Activated CD8-positive, alpha-beta T cell treated with anti-CD3 and anti-CD28 coated beads for 36 hours (primary cell): Measurements from ENCODE around the gene GRIA1. TPM values are rescaled to one million over a fixed set of nuclear protein-coding genes. Genes with fewer than 3 reads are reported as not detected.

Source experiments
- ATAC-seq: fragments of 200-7000 bp; cut with Tn5 transposase; one replicate; pipeline ENCODE4 v1.10.0; 2021; ENCODE audit warnings: mild to moderate bottlenecking, moderate library complexity
- CTCF ChIA-PET: fragments of 350-600 bp; sonication (Branson Sonifier 250); formaldehyde crosslinking; loops from one replicate; lab custom pipeline; 2021; ENCODE audit warnings: antibody characterized with exemption; lab: Charles Lee
- POLR2A ChIA-PET: fragments of 350-600 bp; sonication (Branson Sonifier 250); formaldehyde crosslinking; loops from one replicate; lab custom pipeline; 2021; ENCODE audit warnings: antibody characterized with exemption; lab: Charles Lee
- DNase-seq: peaks from one replicate; pipeline ENCODE4 v3.0.0-alpha.2; 2020
- H3K27ac Mint-ChIP-seq: one replicate; pipeline ENCODE4 v1.8.0; 2021; ENCODE audit warnings: mild to moderate bottlenecking, mixed read lengths
- H3K27me3 Mint-ChIP-seq: one replicate; pipeline ENCODE4 v1.8.0; 2021; ENCODE audit warnings: mixed read lengths
- H3K36me3 Mint-ChIP-seq: one replicate; pipeline ENCODE4 v1.8.0; 2021; ENCODE audit warnings: low read depth, mixed read lengths
- H3K4me1 Mint-ChIP-seq: one replicate; pipeline ENCODE4 v1.8.0; 2021; ENCODE audit warnings: low read depth, mixed read lengths
- H3K4me3 Mint-ChIP-seq: one replicate; pipeline ENCODE4 v1.8.0; 2021; ENCODE audit warnings: mild to moderate bottlenecking, moderate library complexity, mixed read lengths
- H3K9me3 Mint-ChIP-seq: one replicate; pipeline ENCODE4 v1.8.0; 2021; ENCODE audit warnings: mixed read lengths
- intact Hi-C: fragments of 100-400 bp; cut with micrococcal nuclease; formaldehyde crosslinking; loops from one replicate; pipeline ENCODE4 v1.10.0; 2022
- total RNA-seq, 2 experiments: library from RNA; stranded (reverse); gene quantifications; one replicate each; pipeline ENCODE4 v1.2.3, GENCODE V29; 2021
- TF ChIP-seq, protein P1 (sequence below): fragments of 200-600 bp; IDR thresholded peaks from one replicate; pipeline ENCODE4 v1.8.0; 2022; ENCODE audit warnings: antibody characterized with exemption, mild to moderate bottlenecking

The GRIA1 gene
- total RNA-seq, 2 experiments from 2014 or later: not detected

DNA sequence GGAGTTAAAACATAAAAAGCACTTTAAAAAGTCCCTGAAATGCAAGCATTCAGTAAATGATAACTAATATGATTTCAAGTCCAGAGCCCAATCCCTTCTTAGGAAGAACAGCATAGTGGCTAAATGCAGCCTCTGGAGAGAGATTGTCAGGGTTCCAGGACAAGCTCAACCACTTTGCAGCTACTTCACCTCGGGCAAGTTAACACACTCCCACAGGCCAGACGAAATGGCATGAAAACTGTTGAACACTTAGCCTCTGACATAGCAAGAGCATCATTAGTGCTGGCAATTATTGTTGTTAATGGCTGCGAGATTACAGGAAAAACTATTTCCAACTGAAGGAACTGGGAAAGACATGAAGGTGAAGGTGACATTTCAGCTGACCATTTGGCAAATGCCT is 205.8 kb downstream of the GRIA1 start:
- no peaks in the 10 kb centered on the region for H3K36me3 Mint-ChIP-seq

DNA sequence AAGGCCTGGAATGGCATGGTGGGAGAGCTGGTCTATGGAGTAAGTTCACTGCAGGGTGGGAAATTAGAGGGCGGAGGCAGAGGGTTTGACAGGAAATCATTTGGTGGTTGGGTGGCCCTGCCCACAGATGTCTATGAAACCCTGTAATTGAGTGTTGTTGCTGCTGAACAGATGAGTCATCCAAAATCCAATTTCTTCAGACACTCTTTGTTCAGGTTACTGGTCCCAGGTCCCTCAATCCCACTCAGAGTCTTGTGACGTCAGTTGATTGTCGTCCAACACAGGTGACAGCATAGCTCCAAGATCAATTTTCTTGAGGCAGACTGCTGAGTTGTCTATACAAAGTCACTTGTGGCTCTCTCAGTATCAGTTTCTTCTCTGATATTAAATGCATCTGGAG is 208.6 kb downstream of the GRIA1 start:
- ChIA-PET POLR2A (no interaction called here), CTCF (interaction anchor here (1.0 kb wide), 1 partner anchor 266 kb away, joined by 3 read pairs; no protein-coding TSS in a partner anchor)
- no peak overlapping the region for H3K27ac Mint-ChIP-seq
- TF ChIP-seq, protein P1, sequence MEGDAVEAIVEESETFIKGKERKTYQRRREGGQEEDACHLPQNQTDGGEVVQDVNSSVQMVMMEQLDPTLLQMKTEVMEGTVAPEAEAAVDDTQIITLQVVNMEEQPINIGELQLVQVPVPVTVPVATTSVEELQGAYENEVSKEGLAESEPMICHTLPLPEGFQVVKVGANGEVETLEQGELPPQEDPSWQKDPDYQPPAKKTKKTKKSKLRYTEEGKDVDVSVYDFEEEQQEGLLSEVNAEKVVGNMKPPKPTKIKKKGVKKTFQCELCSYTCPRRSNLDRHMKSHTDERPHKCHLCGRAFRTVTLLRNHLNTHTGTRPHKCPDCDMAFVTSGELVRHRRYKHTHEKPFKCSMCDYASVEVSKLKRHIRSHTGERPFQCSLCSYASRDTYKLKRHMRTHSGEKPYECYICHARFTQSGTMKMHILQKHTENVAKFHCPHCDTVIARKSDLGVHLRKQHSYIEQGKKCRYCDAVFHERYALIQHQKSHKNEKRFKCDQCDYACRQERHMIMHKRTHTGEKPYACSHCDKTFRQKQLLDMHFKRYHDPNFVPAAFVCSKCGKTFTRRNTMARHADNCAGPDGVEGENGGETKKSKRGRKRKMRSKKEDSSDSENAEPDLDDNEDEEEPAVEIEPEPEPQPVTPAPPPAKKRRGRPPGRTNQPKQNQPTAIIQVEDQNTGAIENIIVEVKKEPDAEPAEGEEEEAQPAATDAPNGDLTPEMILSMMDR: no peak
- no peak for ATAC-seq
- intact Hi-C loops: no loop called here
- DNase-seq: no peak
- no peaks in the 10 kb centered on the region for H3K4me1 Mint-ChIP-seq
- H3K9me3 Mint-ChIP-seq: no peaks in the 10 kb centered on the region
- no peak overlapping the region for H3K4me3 Mint-ChIP-seq
- H3K27me3 Mint-ChIP-seq: no peaks in the 10 kb centered on the region
- H3K36me3 Mint-ChIP-seq: no peaks in the 10 kb centered on the region

More for the DNA sequence above, 205.8 kb downstream of the GRIA1 start:
- TF ChIP-seq, protein P1: no peak
- DNase-seq (no peak), ATAC-seq (no peak)
- Mint-ChIP-seq H3K9me3 (no peaks in the 10 kb centered on the region), H3K27ac (no peak overlapping the region), H3K4me3 (no peak overlapping the region), H3K27me3 (peaks cover 1% of the 10 kb centered on the region), H3K4me1 (no peaks in the 10 kb centered on the region)
- CTCF ChIA-PET: no interaction called here
- POLR2A ChIA-PET: no interaction called here
- intact Hi-C loops: no loop called here

DNA sequence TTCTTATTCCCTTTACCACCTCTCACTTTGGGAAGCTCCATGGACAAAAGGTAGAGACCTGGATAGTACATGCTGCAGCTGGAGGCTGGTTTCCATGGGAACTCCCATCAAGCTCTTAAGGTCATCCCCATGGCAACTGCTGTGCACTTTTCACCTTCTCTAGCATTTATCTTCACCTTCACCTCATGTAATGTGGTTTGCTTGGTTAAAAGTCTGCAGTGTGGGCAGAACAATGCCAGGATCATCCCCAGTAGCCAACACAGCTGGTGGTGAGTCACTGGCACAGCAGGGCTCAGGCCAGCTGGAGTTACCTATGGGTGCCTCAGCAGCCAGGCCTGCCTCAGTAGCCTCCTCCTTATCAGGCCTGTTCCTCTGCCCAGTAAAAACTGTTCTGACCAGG is 210.5 kb downstream of the GRIA1 start:
- intact Hi-C loops: no loop called here
- Mint-ChIP-seq H3K4me1 (no peaks in the 10 kb centered on the region), H3K27ac (no peak overlapping the region), H3K9me3 (no peaks in the 10 kb centered on the region), H3K27me3 (no peaks in the 10 kb centered on the region), H3K36me3 (no peaks in the 10 kb centered on the region), H3K4me3 (no peak overlapping the region)
- ChIA-PET CTCF (no interaction called here), POLR2A (no interaction called here)
- TF ChIP-seq, protein P1: no peak
- ATAC-seq (no peak), DNase-seq (no peak)

DNA sequence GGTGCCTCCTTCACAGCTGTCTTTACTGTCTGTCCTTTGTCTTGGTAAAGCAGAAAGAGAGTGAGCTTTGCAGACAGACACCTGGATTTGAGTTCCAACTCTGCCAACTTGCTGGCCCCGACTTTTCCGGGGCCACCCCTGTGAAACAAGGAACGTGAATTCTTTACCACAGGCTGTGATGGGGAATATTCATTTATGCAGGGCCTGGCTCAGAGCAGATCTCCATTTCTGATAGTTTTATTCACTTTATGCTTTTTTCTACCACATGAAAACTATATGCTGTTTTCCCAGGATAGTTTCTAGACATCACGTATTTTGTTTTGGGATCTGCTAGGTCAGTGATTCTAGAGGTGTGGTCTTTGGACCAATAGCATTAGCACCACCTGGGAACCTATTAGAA is 211.8 kb downstream of the GRIA1 start:
- no peak for DNase-seq
- ATAC-seq: no peak
- intact Hi-C loops: no loop called here
- no peak overlapping the region for H3K4me3 Mint-ChIP-seq
- H3K27me3 Mint-ChIP-seq: no peaks in the 10 kb centered on the region
- TF ChIP-seq, protein P1: no peak
- ChIA-PET POLR2A (no interaction called here), CTCF (no interaction called here)
- no peaks in the 10 kb centered on the region for H3K36me3 Mint-ChIP-seq
- no peak overlapping the region for H3K27ac Mint-ChIP-seq
- H3K9me3 Mint-ChIP-seq: no peaks in the 10 kb centered on the region
- no peaks in the 10 kb centered on the region for H3K4me1 Mint-ChIP-seq

DNA sequence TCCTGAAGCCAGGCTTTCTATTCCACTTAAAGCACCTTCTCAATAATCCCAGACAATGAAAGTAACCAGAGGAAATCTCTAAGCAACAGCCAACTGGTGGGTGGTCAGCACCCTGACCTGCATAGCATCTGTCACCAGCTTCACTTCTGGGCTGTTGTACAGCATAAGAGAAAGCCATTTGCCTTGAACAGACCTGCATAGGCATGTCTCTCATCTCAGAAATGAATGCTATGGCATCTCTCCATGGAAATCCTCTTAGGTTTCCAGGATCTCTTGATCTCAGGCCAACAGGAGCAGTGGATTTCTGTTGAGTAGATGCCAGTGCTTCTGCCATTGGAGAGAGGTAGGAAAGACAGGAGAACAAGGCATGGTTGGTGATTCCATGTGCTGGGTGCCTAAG is 213.6 kb downstream of the GRIA1 start:
- ATAC-seq (no peak), DNase-seq (no peak)
- no peaks in the 10 kb centered on the region for H3K4me1 Mint-ChIP-seq
- no peaks in the 10 kb centered on the region for H3K9me3 Mint-ChIP-seq
- intact Hi-C loops: no loop called here
- CTCF ChIA-PET: no interaction called here
- no peak overlapping the region for H3K4me3 Mint-ChIP-seq
- H3K27ac Mint-ChIP-seq: no peak overlapping the region
- TF ChIP-seq, protein P1: no peak
- POLR2A ChIA-PET: no interaction called here
- no peaks in the 10 kb centered on the region for H3K27me3 Mint-ChIP-seq
- no peaks in the 10 kb centered on the region for H3K36me3 Mint-ChIP-seq
